Stimulated activated CD8-positive, alpha-beta memory T cell treated with anti-CD3 and anti-CD28 coated beads, Interleukin-12 subunit alpha, Interleukin-12 subunit beta, amount 100 ng/mL, for 4 hours (primary cell): Measurements from ENCODE around the gene ITPRID1.

Experiments used
- DNase-seq: peaks from one replicate; pipeline ENCODE4 v3.0.0-alpha.2; 2020; ENCODE audit warnings: low read depth

The ITPRID1 gene

DNA sequence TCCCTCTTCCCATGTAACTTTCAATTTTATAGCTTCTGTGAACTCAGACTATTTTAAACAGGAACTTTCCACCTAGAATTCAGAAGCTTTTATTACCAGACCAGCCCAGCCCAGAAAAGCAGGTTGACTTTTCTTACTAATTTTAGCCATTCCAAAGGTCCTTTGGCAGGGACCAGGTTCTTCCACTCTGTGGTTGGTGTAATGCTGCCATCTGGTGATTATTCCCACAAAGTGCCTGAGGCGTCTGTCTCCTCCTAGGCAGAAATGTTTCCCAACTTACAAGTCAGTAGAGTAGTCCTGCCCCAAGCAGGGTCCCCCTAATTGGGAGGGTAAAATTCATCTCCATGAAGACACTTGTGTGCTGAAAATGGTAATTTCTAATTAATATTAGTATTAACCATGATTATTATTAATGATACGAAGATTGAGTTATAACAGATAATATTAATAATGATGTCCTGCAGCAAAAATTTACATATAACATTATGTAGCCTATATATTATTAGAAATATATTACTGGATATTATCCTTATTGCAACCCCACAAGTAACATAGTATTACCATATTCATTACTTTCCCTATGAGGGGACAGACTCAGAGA is 120.1 kb downstream of the ITPRID1 start:
- DNase-seq, result no peak

DNA sequence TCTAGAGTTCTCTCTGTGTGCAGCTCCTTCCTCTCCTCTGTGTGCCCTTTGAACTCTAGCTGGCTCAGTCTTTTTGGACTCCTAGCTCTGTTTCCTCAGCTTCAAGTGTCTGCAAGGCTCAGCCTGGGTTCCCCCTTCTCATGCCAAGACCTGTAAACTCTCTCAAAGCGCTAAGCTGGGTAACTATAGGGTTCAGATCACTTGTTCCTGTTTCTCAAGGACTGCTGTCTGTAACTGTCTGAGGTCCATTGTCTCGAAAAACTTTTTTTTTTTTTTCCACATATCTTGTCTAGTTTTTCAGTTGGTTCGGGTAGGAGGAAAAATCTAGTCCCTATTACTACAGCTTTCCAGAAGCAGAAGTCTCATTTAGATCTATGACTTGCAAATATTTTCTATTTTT is 126.5 kb downstream of the ITPRID1 start:
- DNase-seq, result no peak

DNA sequence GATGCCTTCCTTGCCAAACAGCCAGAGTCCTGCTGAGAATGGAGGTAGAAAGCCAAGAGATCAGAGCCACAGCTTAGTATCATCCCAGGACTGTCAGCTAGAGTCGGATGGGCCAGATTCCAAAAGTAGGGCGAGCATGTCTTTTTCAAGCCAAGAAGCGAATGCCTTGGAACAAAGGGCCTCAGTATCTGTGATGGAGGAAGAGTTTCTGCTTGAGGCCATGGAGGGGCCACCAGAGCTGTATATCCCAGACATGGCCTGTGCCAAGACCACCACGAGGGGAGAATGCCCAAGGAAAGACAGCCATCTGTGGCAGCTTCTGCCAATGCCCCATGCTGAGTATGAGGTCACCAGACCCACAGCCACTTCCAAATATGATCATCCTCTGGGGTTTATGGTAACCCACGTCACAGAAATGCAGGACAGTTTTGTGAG is 128.8 kb downstream of the ITPRID1 start:
- DNase-seq, result no peak

DNA sequence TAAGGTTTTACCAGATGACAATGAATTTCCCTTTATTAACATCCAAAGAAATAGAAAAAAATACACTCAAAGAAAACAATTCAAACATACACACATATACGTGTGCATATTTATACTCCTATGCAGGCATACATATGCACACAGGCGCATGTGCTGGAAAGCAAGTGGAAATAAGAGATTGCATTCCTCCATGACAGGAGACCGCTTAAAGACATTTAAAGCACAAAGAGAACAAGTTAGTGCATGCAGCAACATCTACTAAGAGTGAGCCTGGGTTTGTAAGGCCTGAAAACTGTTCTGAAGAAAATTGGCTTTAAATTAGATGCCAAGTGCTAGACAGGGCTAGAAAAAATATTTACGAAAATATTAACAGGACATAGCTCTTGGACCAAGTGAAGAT is 133.1 kb downstream of the ITPRID1 start:
- DNase-seq, result no peak

GRCh38 chr7:31647511-31647910 is 133.6 kb downstream of the ITPRID1 start:
- DNase-seq, result no peak

- DNase-seq, result no peak
These were observed 134.4 kb downstream of the ITPRID1 start for GRCh38 chr7:31648288-31648687.

DNA sequence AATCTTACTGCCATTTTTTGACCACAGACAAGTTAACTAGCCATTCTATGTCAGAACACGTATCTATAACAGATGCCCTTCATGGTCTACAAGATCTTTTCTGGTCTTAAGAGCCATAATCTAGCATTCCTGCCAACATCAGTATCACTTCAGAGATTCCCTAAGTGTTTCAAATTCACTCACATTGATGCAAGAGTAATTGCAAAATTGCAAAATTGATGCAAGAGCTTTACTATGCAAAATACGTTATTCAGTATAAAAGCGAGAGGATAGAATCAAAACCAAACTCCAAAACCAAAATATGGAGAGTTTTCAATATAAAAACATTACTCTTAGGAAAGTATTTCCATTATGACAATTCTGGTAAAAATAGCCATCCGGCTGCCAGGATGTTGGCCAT is 135.0 kb downstream of the ITPRID1 start:
- no peak for DNase-seq

GRCh38 chr7:31651234-31652062 is 137.6 kb downstream of the ITPRID1 start:
- no peak for DNase-seq

DNA sequence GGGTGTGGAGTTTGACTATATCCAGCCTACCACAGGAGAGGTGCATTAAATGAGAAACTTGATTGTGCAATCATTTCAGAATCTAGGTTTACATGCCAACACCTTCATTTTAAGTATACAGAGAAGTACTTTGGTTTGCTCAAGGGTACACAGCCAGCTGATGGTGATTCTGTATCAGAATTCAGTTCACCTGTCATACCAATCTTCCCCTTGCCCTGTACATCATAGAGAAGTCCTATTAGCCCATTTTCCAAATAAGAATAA is 138.1 kb downstream of the ITPRID1 start:
- DNase-seq, result no peak

- no peak for DNase-seq
These were observed 149.2 kb downstream of the ITPRID1 start for GRCh38 chr7:31663072-31663471.

DNA sequence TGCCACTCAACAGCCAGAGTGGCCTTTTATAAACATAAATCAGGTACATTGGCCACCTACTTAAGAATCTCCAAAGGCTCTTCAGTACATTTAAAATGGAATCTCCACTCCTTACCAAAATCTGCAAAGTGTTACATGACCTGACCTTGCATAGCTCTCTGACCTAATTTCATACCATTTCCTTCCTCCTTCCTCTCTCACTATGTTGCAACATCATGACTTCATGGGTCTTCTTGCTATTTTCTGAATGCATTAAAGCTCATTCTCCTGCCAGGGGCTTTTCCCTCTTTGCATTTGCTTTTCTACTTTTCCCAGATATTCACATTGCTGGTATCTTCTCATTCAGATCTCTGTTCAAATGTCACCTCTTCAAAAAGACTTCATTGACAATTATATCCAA is 151.0 kb downstream of the ITPRID1 start:
- no peak for DNase-seq

DNA sequence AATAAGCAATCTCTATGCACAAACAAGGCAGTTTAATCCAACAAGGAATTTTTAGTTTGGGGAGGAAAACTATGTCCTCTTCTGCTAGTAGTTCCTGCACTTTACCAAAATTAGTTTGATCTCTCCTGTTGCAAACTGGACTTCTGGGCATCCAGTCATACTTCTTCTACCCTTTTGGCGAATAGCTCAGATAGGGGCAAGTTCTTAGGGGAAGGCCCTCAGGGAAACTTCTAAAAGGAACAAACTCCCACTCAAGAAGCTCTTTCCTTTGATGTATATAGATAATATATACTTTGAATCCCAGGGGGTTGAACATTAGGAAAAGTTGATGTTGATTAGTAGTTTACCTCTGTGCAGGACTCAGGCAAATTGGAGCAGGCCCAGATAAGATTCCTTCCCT is 151.7 kb downstream of the ITPRID1 start:
- DNase-seq, result no peak

- no peak for DNase-seq
These were observed 155.6 kb downstream of the ITPRID1 start for GRCh38 chr7:31669461-31669860.

DNA sequence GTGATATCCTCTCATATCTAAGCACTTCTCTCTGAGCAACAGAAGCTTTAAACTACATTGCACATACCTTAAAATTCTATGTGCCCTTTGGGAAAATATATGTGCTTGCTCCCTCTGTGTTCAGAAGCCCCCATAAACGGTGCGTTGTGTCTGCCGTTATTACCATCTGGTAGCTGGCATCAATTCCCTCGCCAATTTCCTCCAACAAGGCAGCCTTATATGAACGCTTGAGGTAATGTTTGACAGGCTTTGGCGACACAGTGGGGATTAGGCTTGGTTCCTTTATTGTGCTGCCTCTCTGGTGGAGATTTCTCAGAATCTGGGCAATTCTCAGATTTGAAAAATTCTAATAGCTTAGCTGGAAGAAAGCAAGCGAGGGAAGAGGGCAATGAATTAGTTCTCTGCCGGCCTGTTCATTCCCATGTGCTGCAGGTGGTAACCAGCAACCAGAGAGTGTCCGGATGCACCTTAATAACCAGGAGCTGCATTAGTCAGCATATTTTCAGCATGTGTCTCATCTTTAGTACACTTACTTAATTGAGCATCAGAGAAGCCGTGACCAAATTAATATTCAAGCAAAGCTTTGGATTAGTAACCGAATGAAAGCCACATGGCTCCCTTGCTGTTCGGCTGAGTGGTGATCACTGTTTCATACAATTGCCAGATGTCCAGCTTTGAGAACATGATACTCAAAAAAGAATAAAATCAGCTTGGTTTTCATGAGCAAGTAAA is 165.8 kb downstream of the ITPRID1 start:
- DNase-seq, result no peak

DNA sequence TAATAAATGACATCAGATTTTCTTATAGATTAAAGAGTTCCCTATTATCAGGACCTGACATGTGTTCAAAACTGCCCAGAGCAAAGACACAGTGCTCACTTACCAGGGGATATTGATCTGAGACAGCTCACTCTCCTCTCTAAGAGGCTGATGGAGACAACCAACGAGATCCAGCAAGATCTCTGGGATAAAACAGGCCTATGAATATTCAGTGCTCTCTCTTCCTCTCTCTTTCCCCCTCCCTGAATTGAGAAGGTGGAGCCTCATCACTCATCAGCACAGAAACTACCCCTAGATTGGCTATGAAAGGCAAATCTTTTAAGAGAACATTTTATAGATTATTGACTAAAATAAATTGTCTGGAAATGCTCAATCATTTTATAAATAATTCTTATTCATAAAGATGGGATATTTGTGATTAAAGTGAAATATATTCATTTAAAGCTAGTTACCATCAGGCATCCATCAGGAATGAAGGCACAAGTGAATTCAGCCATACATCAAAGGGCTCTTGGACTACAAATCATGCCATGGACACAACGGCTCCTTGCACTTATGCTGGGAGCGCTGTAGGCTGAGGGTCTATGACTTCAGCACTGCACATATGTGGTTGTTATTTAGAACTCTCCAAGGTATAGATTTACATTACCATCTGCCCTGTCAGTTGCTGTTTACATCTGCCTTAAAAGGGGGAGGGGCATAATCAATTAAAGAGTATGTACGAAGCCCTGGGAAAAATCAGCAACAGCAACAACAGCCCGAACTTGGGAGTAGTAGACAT is 169.7 kb downstream of the ITPRID1 start:
- no peak for DNase-seq

- DNase-seq, result no peak
These were observed 173.3 kb downstream of the ITPRID1 start, which contains the start of gene PPP1R17 for GRCh38 chr7:31687024-31687748. Gene PPP1R17, plus strand, starts transcription at chr7:31687215. Its CDS starts 5,227 bp downstream, at chr7:31692442.

DNA sequence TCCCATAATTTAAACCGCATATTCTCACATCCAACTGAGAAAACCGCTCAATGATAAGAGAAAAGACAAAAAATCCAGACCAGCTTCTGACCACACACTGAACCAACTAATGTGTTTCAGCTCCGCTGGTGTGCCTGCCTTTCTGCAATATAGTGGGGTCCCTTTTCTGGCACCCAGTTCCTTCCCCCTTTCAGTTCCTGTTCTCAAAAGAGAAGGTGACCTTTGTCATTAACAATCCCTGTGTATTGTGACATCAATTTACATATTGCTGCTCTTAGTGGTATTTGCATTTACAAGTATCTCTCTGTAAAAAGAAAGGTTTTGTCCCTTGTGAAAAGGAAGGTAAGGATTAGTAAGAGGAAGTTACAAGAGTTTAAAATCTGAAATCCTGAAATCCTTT is 174.5 kb downstream of the ITPRID1 start:
- no peak for DNase-seq

DNA sequence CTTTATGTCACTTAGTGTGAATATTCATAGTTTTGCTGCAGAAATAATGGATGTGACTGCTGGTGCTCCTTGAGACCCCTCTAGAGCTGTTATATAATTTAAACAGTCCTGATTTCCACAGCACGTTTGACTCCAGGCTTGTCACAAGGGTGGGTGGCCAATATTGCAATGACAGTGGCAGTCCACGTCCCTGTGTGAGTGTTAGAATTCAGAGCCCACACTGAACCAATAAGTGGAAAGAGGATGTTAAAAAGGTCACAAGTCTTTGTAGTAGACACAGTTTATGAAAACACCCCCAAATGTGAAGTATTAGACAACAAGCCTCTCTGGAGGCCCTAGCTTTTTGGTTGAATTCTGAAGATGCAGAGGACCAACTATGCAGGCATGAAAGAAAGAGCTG is 175.1 kb downstream of the ITPRID1 start:
- DNase-seq, result no peak

- no peak for DNase-seq
These were observed 177.0 kb downstream of the ITPRID1 start for GRCh38 chr7:31690935-31691334.

DNA sequence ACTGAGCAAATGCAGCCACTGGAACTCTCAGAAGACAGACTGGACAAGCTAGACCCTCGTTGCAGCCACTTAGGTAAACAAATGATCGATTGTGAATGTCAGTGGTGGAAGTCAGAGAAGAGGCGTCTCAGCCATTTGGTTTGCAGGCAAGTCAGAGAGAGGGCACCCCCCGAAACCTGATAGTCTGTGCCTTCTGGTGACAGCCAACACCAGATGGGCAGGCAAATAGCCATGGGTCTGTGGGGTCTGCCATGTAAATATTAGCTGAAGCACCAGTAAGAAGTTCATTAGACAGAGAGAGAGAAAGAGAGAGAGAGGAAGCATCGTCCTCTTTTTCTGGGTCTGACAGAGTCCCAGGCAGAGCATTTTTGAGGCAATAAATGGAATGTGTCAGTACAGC is 178.6 kb downstream of the ITPRID1 start:
- no peak for DNase-seq

- DNase-seq, result no peak
These were observed 179.0 kb downstream of the ITPRID1 start for GRCh38 chr7:31692871-31693270.
